Measurements from ENCODE around the gene TAF1. TPM values are rescaled to one million over a fixed set of nuclear protein-coding genes. Genes with fewer than 3 reads are reported as not detected.
"Not testable (repeated sequence)": the region's sequence is repeated elsewhere in the genome, so short reads cannot be mapped to it uniquely, and the experiment has no call there.

The TAF1 gene
- total RNA-seq, 4 donors from 2014 or later = 13.2 to 21.7 (median 19.1) TPM

GRCh38 chrX:71504346-71504745, 138.2 kb downstream of the TAF1 start:
- Histone ChIP-seq H3K9me3 (no peaks in the 10 kb centered on the region), H3K27me3 (no peaks in the 10 kb centered on the region), H3K4me3 (no peak overlapping the region), H3K27ac (no peak overlapping the region), H3K36me3 (no peaks in the 10 kb centered on the region), H3K4me1 (no peaks in the 10 kb centered on the region)
- DNase-seq (no peak), ATAC-seq (no peak)
- intact Hi-C loops (cut with DNase I; ENCODE audit: low total_unique reads) (no loop called here), in situ Hi-C loops (cut with MboI; ENCODE audit: low sequenced_read_pairs in 4 of 4) (no loop called here)
- TF ChIP-seq CTCF (IDR thresholded peaks at IDR 0.05 in 4 of 5, conservative IDR thresholded peaks at IDR 0.05 in 1 of 5) (no peak), POLR2A (IDR thresholded peaks at IDR 0.05) (no peak)

- intact Hi-C loops (cut with DNase I; ENCODE audit: low total_unique reads) = no loop called here
- no peaks in the 10 kb centered on the region for H3K27me3 ChIP-seq
- no peaks in the 10 kb centered on the region for H3K9me3 ChIP-seq
- TF ChIP-seq CTCF (IDR thresholded peaks at IDR 0.05 in 4 of 5, conservative IDR thresholded peaks at IDR 0.05 in 1 of 5) (no peak), POLR2A (IDR thresholded peaks at IDR 0.05) (no peak)
- no peaks in the 10 kb centered on the region for H3K36me3 ChIP-seq
- ATAC-seq (no peak), DNase-seq (no peak)
- H3K27ac ChIP-seq = no peak overlapping the region
- peaks cover 0 to 3% of the 10 kb centered on the region in 2 donors for H3K4me1 ChIP-seq
- H3K4me3 ChIP-seq = no peak overlapping the region
- in situ Hi-C loops (cut with MboI; ENCODE audit: low sequenced_read_pairs in 4 of 4) = no loop called here
Measured at GRCh38 chrX:71509289-71509688, 143.1 kb downstream of the TAF1 start.

- intact Hi-C loops (cut with DNase I; ENCODE audit: low total_unique reads) (no loop called here), in situ Hi-C loops (cut with MboI; ENCODE audit: low sequenced_read_pairs in 4 of 4) (no loop called here)
- H3K27ac ChIP-seq = no peak overlapping the region
- H3K36me3 ChIP-seq = no peaks in the 10 kb centered on the region
- DNase-seq = no peak
- ATAC-seq = no peak
- TF ChIP-seq CTCF (IDR thresholded peaks at IDR 0.05 in 4 of 5, conservative IDR thresholded peaks at IDR 0.05 in 1 of 5) = no peak
- no peak for TF ChIP-seq POLR2A (IDR thresholded peaks at IDR 0.05)
- H3K9me3 ChIP-seq = no peaks in the 10 kb centered on the region
- no peaks in the 10 kb centered on the region for H3K27me3 ChIP-seq
- peaks cover 4 to 10% of the 10 kb centered on the region in 2 donors for H3K4me1 ChIP-seq
- H3K4me3 ChIP-seq = no peak overlapping the region
Measured at GRCh38 chrX:71510161-71510560, 144.0 kb downstream of the TAF1 start.

- H3K4me1 ChIP-seq; H3K27me3 ChIP-seq; DNase-seq; ATAC-seq; intact Hi-C loops (cut with DNase I; ENCODE audit: low total_unique reads); H3K36me3 ChIP-seq; H3K4me3 ChIP-seq; in situ Hi-C loops (cut with MboI; ENCODE audit: low sequenced_read_pairs in 4 of 4); H3K9me3 ChIP-seq: not testable (repeated sequence)
- peak overlapping the region in 3 of 4 donors; percentile 85 to 89 (median 87) for H3K27ac ChIP-seq
Measured at GRCh38 chrX:71513731-71514130, 147.6 kb downstream of the TAF1 start.

- TF ChIP-seq POLR2A (IDR thresholded peaks at IDR 0.05) = no peak
- TF ChIP-seq CTCF (IDR thresholded peaks at IDR 0.05 in 4 of 5, conservative IDR thresholded peaks at IDR 0.05 in 1 of 5) = no peak
- Histone ChIP-seq H3K36me3 (no peaks in the 10 kb centered on the region), H3K4me1 (peaks cover 4 to 10% of the 10 kb centered on the region in 2 donors), H3K9me3 (peaks cover 0 to 3% (median 0%) of the 10 kb centered on the region in 3 donors), H3K4me3 (no peak overlapping the region), H3K27me3 (no peaks in the 10 kb centered on the region), H3K27ac (peak overlapping the region; percentile 74 to 89 (median 86))
- in situ Hi-C loops (cut with MboI; ENCODE audit: low sequenced_read_pairs in 4 of 4) (no loop called here), intact Hi-C loops (cut with DNase I; ENCODE audit: low total_unique reads) (loop anchor here (1.0 kb wide), 1 partner anchor 18 kb away; no protein-coding TSS in a partner anchor)
- DNase-seq (no peak), ATAC-seq (peak; percentile 53 to 68)
Measured at GRCh38 chrX:71514367-71515037, 148.3 kb downstream of the TAF1 start.
